Measurements from ENCODE around the gene UPF2. TPM values are rescaled to one million over a fixed set of nuclear protein-coding genes. Genes with fewer than 3 reads are reported as not detected.

UPF2 gene
- total RNA-seq, 3 donors from 2014 or later (not counting 1 experiment from before 2014, with no cell fraction given): 29.3 to 33.2 (median 30.1) TPM

DNA sequence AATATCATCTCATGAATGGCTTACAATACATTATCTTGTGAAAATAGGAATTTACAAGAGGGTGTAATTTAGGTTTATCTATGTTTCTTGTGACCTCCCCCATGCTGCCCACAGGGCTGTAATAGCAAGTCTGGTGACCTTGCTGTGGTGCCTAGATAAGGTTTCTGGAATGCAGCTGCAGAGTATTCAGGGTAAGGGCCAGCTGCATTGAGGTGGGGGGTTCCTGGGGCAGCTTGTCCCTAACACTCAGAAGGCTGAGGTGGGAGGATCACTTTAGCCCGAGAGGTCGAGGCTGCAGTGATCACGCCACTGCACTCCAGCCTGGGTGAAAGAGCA is 20.8 kb upstream of the UPF2 start:
- H3K36me3 Mint-ChIP-seq: no peaks in the 10 kb centered on the region
- no peaks in the 10 kb centered on the region for H3K27me3 Mint-ChIP-seq (ENCODE audit: low read depth in 2 of 2)
- Histone ChIP-seq H3K9me3 (ENCODE audit: control insufficient read depth, insufficient read depth, low read length) (no peaks in the 10 kb centered on the region), H3K4me1 (ENCODE audit: control insufficient read depth, insufficient read depth, low read length) (peaks cover 6% of the 10 kb centered on the region), H3K4me3 (ENCODE audit: low read length) (no peak overlapping the region), H3K36me3 (ENCODE audit: control insufficient read depth, insufficient read depth, low read length) (no peaks in the 10 kb centered on the region), H3K27me3 (ENCODE audit: control insufficient read depth, insufficient read depth, low read length) (no peaks in the 10 kb centered on the region), H3K27ac (ENCODE audit: low read length) (no peak overlapping the region)
- H3K4me3 Mint-ChIP-seq: no peak overlapping the region
- intact Hi-C loops (cut with micrococcal nuclease): no loop called here
- H3K4me1 Mint-ChIP-seq: no peaks in the 10 kb centered on the region
- no peaks in the 10 kb centered on the region for H3K9me3 Mint-ChIP-seq
- WGBS (ENCODE audit: insufficient coverage): no CpG with 5 or more reads among the region's 3 CpGs
- no peak overlapping the region for H3K27ac Mint-ChIP-seq
- ATAC-seq (no peak), DNase-seq (no peak)
- TF ChIP-seq, protein P1, sequence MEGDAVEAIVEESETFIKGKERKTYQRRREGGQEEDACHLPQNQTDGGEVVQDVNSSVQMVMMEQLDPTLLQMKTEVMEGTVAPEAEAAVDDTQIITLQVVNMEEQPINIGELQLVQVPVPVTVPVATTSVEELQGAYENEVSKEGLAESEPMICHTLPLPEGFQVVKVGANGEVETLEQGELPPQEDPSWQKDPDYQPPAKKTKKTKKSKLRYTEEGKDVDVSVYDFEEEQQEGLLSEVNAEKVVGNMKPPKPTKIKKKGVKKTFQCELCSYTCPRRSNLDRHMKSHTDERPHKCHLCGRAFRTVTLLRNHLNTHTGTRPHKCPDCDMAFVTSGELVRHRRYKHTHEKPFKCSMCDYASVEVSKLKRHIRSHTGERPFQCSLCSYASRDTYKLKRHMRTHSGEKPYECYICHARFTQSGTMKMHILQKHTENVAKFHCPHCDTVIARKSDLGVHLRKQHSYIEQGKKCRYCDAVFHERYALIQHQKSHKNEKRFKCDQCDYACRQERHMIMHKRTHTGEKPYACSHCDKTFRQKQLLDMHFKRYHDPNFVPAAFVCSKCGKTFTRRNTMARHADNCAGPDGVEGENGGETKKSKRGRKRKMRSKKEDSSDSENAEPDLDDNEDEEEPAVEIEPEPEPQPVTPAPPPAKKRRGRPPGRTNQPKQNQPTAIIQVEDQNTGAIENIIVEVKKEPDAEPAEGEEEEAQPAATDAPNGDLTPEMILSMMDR (IDR thresholded peaks at IDR 0.05): no peak

DNA sequence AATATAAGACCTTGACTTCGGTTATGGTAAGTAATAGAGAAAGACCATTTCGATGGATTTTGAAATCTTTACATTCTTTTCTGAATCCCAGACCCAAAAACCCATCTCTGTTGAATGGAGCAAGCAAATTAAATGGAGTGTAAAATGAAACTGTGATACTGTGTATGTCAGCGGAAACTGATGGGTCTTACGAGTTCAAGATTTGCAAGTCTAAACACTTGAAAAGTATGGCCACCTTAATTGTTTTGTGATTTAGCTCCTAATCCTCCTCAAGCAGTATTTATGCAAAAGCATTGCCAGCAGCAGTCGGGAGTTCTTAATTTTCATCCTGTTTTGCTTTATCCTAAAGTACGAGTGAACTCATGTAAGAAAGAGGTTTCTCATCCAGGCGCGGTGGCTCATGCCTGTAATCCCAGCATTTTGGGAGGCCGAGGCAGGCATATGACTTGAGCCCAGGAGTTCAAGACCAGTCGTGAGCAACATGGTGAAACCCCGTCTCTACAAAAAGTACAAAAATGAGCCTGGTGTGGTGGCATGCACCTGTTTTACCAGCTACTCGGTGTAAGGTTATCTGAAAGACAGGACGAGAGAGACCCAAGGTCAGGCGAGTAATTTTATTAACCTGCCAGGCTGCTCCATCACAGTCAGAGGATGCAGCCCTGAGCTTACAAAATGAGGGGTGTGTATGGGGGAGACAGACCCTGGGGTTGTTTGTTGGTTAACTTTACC is 20.3 kb upstream of the UPF2 start:
- H3K4me1 ChIP-seq (ENCODE audit: control insufficient read depth, insufficient read depth, low read length): peaks cover under 1% of the 10 kb centered on the region
- H3K4me1 Mint-ChIP-seq: no peaks in the 10 kb centered on the region
- H3K36me3 ChIP-seq (ENCODE audit: control insufficient read depth, insufficient read depth, low read length): no peaks in the 10 kb centered on the region
- no peaks in the 10 kb centered on the region for H3K27me3 Mint-ChIP-seq (ENCODE audit: low read depth in 2 of 2)
- no peaks in the 10 kb centered on the region for H3K9me3 Mint-ChIP-seq
- ATAC-seq: no peak
- no peak for DNase-seq
- H3K36me3 Mint-ChIP-seq: no peaks in the 10 kb centered on the region
- H3K27me3 ChIP-seq (ENCODE audit: control insufficient read depth, insufficient read depth, low read length): no peaks in the 10 kb centered on the region
- no peak overlapping the region for H3K4me3 ChIP-seq (ENCODE audit: low read length)
- H3K27ac Mint-ChIP-seq: no peak overlapping the region
- H3K4me3 Mint-ChIP-seq: no peak overlapping the region
- no peaks in the 10 kb centered on the region for H3K9me3 ChIP-seq (ENCODE audit: control insufficient read depth, insufficient read depth, low read length)
- 89% methylated on average over 12 of the region's 14 CpGs for WGBS (ENCODE audit: insufficient coverage)
- H3K27ac ChIP-seq (ENCODE audit: low read length): no peak overlapping the region
- TF ChIP-seq, protein P1 (IDR thresholded peaks at IDR 0.05): no peak
- intact Hi-C loops (cut with micrococcal nuclease): no loop called here

DNA sequence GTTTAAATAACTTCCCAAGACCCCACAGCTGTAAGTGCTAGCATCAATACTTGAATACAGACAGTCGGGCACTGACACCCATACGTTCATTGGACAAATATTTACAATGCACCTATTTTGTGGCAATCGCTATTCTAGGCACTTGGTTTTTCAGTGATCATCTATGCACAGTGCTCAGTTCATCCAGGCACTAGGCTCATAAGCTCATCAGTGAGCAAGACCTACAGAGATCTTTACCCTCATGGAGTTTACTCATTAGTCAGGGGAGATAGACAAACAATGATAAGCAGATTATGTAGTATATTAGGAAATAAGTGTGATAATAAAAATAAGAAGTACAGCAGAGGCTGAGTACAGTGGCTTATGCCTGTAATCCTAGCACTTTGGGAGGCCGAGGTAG is 18.5 kb upstream of the UPF2 start:
- Histone ChIP-seq H3K27ac (ENCODE audit: low read length) (no peak overlapping the region), H3K27me3 (ENCODE audit: control insufficient read depth, insufficient read depth, low read length) (no peaks in the 10 kb centered on the region), H3K4me1 (ENCODE audit: control insufficient read depth, insufficient read depth, low read length) (no peaks in the 10 kb centered on the region), H3K9me3 (ENCODE audit: control insufficient read depth, insufficient read depth, low read length) (no peaks in the 10 kb centered on the region), H3K4me3 (ENCODE audit: low read length) (no peak overlapping the region), H3K36me3 (ENCODE audit: control insufficient read depth, insufficient read depth, low read length) (no peaks in the 10 kb centered on the region)
- 94% methylated on average over 3 of the region's 4 CpGs for WGBS (ENCODE audit: insufficient coverage)
- Mint-ChIP-seq H3K4me1 (no peaks in the 10 kb centered on the region), H3K4me3 (no peak overlapping the region), H3K27ac (no peak overlapping the region), H3K27me3 (ENCODE audit: low read depth in 2 of 2) (no peaks in the 10 kb centered on the region), H3K36me3 (no peaks in the 10 kb centered on the region), H3K9me3 (no peaks in the 10 kb centered on the region)
- DNase-seq (no peak), ATAC-seq (no peak)
- intact Hi-C loops (cut with micrococcal nuclease): no loop called here
- TF ChIP-seq, protein P1 (IDR thresholded peaks at IDR 0.05): no peak

DNA sequence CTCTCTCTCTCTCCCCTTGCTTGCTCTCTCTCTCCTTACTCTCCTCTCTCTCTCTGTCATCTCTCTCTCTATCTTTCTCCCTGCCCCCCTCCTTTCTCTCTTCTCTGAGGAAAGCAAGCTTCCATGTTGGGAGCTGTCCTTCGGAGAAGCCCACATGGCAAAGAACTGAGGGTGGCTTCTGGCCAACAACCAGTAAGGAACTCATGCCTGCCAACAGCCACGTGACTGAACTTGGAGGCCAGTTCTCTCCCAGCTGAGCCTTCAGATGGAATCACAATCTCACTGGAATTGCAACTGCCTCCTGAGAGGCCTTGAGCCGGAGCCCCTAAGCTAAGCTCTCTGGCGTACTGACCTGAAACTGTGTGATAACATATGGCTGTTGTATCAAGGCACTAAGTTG is 14.1 kb upstream of the UPF2 start:
- H3K27ac ChIP-seq (ENCODE audit: low read length): no peak overlapping the region
- Mint-ChIP-seq H3K9me3 (no peaks in the 10 kb centered on the region), H3K4me3 (no peak overlapping the region), H3K4me1 (no peaks in the 10 kb centered on the region), H3K27ac (no peak overlapping the region), H3K27me3 (ENCODE audit: low read depth in 2 of 2) (no peaks in the 10 kb centered on the region), H3K36me3 (no peaks in the 10 kb centered on the region)
- peaks cover 11% of the 10 kb centered on the region for H3K4me1 ChIP-seq (ENCODE audit: control insufficient read depth, insufficient read depth, low read length)
- intact Hi-C loops (cut with micrococcal nuclease): no loop called here
- 75% methylated on average over 4 of the region's 4 CpGs for WGBS (ENCODE audit: insufficient coverage)
- TF ChIP-seq, protein P1 (IDR thresholded peaks at IDR 0.05): no peak
- H3K27me3 ChIP-seq (ENCODE audit: control insufficient read depth, insufficient read depth, low read length): no peaks in the 10 kb centered on the region
- ATAC-seq (no peak), DNase-seq (no peak)
- no peaks in the 10 kb centered on the region for H3K36me3 ChIP-seq (ENCODE audit: control insufficient read depth, insufficient read depth, low read length)
- no peak overlapping the region for H3K4me3 ChIP-seq (ENCODE audit: low read length)
- no peaks in the 10 kb centered on the region for H3K9me3 ChIP-seq (ENCODE audit: control insufficient read depth, insufficient read depth, low read length)
